Hematopoietic multipotent progenitor cell treated with erythropoietin and hydrocortisone succinate and interleukin-3 and kit ligand, for 6 days (in vitro differentiated cells): ENCODE results near the gene BIN1.

Experiments used
- DNase-seq: peaks from one replicate; pipeline ENCODE4 v3.0.0-alpha.2; 2015

Gene BIN1

DNA sequence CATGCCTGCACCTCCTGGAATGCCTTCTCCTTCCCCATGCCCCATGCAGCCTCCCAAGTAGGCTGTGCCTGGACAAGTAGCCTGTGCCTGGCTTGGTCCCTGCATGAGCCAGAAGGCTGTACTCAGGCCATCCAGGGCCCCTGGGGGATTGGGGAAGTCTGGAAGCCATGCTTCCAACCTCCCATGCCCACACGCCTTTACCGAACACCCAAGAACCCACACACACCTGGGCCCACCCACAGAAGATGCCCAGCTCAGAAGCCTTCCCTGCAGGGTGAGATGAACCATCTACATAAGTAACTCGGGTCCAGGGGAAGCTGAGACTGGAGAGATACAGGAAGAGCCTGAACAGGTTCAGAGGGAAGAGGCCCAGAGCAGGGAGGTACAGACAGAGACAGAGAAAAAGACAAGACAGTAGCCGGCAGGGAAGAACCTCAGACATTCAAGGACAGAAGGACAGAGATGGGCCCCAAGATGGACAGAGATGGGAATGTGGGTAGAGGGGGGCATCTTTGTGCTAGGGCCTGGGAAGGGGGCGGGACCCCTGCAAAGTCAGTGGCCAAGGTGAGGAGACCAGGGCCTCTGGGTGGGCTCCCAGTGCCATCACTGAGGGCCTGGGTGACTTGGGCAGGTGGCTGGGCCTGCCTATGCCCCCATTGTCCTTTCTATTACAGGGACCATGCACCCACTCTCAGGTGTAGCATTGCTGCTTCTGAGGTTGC is 4.3 kb downstream of the BIN1 start:
- no peak for DNase-seq

DNA sequence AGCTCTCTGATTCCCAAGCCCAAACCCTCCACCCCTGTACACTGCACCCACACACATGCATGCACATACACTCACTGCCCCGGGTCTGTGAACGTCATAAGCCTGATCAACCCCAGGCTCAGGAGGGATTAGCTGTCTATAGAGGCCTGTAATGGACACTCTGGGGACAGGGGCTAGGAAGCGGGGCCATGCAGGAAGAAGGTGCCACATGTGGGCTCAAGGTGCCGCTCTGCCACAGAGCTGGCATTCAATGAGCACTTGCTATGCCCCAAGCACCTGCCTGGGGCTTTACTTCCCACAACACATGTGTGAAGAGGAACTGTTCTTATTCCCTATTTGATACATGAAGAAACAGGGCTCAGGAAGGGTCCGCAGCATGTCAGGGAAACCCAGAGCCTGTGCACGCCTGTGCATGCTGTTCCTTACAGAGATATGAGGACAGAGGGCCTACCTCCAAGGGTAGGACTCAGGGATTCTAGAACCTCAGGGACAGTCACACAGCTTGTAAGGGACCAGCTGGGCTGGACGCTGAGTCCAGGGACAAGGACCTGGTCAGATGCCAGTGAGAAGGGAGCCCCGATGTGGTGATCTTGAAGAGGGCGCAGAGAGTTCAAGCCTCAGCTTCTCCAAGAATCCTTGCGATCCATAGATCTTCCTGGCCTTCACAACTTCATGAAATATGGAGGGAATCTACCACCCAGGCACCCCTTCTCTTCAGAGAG is 5.0 kb downstream of the BIN1 start:
- no peak for DNase-seq

DNA sequence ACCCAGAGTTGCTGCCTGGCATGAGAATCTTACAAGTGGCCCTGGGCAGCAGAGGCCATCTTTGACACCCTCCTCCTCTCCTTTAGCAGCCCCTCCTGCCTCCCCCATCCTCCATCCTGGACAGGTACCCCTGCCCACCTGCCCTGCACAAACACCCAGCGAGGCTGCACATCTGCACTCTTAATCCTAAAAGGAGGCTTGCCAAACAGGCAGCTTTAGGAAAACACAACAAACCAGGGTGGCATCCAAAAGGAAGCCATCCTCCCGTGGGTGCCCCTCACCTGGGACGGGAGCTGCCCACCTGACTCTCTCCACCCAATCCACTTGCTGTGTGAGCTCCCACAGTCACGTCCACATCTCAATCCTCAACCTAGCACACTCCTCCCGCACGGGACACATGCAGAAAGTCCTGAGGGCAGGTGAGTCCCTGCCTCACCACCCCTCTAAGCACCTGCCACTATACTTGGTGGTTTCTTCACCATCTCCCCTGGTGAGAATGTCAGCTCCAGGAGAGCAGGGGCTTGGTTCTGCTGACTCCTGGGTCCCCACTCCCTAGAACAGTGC is 5.8 kb downstream of the BIN1 start:
- no peak for DNase-seq

DNA sequence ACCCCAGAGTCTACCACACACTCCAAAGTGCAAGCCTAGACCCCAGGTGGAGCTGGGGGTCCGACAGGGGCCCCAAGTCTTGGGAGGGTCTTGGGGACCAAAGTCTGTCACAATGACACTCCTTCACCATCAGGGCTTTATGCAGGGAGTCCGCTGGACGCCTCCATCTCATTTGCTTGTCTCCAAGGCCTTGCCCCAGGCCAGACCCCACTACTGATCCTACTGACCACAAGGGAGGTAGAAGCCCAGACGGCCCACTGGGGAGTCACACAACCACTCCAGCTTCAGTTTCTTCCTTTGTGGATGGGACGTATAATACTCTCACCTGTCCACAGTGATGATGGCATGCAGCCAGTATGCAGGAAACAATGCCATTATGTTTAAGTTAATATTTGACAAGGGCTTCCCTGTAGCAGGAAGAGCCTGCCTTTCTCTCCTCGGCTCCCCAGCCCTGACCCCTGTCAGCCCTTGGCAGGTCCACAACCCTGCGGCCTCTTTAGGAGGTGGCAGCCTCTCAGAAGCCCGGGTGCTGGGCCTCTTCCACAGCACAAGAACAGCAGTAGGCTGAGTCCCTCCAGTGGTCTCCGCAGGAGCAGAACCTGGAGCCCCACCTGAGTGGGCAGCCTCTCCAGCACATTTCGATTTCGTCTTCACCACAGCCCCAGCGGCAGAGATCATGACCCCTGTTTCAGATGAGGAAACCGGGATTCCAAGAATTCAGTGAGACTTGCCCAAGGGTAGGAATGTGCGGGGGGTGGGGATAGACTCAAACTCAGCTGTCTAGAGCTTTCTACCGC is 6.5 kb downstream of the BIN1 start:
- DNase-seq: no peak

DNA sequence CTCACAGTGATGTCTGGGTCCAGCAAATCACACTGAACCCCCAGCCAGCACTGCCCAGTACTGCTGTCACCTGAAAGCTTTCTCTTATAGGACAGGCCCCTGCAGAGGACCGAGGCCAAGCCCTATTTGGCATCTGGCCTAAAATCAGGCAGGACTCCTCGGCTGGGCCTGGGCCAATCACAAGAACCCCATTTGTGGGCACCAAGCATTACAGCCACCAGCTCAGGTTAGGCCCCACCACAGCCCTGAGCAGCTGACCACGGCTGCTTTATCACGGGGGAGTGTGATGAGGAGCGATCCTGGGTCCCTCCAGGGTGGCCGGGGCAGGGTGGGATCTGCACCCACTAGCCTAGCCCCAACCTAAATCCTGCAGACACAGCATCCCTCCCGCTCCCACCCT is 8.2 kb downstream of the BIN1 start:
- no peak for DNase-seq

DNA sequence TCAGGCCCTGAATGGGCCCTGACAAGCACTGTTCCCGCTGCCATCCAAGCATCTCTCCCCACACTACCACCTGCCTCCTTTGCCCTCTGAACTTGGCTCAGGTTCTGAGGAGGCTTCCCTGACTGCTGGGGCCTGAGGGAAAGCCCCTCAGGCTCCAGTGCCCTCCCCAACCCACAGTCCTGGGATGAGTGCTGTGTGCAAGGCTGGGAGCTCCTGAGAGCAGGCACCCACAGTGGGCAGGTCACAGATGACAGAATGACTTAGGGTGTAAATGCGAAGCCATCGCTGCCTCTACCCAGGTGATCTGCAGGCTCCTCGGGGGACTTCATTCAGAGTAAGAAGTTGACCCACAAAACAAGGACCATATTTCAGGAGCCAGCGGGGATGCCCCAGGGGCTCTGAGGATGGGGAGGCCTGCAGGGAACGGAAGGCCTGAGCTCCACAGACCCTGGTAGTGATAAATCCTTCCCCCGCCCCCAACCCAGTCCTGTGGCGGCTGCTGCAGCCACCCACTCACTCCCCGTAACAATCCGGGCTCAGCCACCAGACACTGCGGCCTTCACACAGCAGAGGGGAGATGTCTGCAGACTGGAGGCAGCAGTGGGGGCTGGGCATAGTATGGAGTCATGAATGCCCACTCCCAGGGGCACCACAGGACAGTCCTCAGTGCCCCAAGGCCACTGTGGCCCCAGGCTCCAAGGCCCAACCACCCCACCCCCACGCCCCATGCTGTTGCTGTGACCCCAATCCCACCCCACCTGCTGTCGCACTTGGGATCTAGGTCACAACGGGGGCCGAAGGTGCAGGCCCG is 8.9 kb downstream of the BIN1 start:
- no peak for DNase-seq

DNA sequence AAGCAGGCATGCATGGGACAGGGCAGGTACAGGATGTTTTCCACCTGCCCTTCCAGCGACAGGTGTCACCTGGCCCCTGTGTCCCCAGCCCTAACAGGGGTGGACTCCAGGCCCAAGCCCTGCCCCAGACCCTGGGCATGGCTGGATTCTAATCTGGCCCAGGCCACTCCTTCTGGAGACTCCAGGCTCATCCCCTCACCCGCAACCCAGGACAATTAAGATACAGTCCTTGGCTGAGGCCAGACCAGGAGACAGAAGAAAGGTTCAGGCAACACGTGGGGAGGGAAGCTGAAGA is 9.5 kb downstream of the BIN1 start:
- no peak for DNase-seq

DNA sequence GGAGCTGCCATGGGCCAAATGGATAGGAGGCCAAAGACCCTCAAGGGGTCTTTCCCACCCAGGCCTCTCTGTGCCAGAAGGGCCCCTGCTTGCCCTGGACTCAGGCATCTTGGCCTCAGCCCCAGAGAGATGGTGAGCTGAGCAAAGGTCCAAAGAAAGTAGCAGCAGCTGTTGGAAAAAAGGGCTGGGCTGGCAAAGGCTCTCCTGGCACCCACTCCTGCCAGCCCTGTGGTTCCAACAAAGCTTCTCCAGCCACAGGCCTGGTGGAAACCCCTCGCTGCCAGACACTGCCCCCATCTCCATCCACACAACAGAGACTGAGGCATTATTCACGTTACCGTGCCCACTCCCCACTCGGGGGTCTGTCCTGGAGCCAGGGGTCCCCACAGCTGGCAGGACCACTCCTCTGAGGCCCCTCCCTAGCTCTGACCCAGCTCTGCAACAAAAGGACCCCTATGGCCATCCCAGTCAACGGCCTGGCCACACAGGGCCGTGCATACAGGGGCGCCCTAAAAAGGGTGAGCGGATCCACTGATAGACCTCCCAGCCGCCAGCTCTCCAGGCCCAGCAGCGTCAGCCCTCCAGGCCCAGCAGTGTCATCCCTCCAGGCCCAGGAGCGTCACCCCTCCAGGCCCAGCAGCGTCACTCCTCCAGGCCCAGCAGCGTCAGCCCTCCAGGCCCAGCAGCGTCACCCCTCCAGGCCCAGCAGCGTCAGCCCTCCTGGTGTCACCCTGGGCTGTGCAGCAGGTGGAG is 10.1 kb downstream of the BIN1 start:
- no peak for DNase-seq

DNA sequence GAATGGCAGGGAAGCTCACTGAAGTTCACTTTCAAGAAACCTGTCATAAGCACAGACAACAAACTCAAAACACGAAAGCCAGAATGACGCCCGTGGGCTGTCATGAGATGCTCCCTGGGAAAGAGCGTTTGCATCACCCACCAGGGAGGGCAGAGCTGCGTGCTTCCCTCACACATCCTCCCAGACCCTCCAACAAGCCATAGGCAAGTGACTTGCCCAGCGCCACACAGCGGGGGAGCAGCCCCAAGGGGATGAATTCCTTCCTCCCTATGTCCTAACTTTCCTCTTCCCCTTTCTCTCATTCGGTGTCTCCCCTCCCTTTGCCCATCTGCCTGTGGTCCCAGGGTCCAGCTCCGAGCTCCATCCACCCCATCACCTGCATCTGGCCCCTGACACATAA is 10.7 kb downstream of the BIN1 start:
- no peak for DNase-seq

DNA sequence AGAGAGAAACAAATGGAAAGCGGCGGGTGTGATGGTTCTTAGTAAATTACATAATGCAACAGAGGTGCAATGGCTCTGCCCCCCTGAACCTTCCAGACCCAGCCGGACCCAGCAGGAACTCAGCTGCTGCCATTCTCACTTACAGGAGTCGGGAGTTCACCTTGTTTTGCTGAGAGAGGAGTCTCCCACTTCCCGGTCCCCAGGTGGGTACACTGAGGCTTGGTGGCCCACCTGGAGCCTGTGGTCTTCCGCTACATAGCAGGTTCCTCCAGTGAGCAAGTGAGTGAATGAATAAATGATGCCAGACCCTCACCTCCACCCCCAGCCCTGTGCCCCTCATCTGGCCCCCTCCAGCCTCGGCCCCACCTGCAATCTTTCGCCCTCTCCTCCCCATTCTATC is 11.2 kb downstream of the BIN1 start:
- DNase-seq: no peak

DNA sequence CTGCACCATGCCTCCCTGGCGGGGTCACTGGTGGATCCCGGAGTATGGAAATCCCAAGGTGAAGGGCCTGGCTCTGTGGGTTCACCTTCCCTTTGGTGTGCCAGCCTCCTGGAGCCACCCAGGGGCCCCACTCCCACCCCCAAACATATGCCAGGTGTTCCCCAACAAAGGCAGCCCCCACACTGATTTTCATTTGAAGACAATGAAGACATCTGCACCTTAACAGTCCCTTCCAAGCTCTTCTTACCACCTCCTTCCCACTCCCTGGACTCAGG is 11.7 kb downstream of the BIN1 start:
- no peak for DNase-seq

DNA sequence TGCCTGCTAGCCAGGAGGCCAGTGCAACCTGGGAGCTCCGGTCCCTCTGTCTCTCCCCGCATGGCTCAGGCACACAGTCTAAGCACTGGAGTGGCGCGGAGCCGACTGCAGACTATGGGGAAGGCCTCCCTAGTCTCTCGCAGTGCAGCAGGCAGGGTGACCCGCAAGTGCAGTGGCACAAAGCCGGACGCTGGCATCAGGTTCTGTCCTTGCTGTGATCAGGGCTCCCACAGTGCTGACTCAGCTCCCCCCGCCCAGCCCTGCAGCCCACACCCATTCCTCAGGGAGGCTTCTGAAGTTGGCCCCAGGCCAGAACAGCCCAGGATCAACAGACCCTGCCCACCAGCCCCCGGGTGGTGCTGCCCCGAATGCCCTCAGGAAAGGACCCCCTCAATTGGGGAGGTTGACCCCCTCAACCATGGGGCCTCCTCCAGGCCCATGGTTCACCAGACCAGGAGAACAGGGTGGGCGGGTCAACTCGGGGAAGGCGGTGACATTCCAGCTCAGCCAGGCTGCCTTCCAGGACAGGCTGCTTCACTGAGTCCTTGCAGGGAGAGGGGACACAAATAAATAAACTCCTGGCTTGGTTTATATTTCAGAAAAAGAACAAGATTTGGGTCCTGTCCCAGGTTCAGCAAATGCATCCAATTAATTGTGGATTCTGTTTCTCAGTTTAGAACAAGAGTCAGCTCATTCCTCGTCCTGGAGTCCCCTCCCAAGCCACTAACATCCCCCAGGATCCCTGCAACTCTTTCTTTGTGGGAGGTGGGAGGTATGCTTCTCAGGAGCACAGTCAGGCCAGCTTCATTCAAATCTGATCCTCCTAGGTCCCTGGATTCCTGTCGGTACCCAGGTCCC is 12.2 kb downstream of the BIN1 start:
- no peak for DNase-seq

DNA sequence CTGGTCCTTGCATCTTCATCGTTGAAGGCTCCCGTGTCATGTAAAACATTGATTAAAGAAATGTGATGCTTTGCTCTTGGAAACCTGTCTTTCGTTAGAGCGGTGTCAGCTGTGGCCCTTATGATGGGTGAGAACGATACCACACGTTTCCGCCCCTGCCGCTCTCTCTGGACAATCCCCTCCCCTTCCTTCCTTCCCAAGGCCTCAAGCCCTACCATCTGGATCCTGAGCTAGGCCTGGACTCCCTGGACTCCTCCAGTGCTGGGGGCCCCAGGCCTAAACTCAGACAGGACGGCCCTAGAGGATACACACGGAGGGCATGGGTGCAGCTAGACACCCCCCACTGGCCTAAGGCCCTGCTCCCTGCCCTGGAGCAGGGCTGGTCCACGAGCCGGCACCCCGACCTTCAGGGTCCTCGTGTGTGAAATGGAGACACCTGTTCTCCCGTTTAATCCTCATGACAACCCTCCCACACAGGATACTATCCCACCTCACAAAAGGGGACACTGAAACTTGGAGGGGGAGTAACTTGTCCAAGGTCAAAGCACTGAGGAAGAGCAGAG is 13.2 kb downstream of the BIN1 start:
- no peak for DNase-seq

DNA sequence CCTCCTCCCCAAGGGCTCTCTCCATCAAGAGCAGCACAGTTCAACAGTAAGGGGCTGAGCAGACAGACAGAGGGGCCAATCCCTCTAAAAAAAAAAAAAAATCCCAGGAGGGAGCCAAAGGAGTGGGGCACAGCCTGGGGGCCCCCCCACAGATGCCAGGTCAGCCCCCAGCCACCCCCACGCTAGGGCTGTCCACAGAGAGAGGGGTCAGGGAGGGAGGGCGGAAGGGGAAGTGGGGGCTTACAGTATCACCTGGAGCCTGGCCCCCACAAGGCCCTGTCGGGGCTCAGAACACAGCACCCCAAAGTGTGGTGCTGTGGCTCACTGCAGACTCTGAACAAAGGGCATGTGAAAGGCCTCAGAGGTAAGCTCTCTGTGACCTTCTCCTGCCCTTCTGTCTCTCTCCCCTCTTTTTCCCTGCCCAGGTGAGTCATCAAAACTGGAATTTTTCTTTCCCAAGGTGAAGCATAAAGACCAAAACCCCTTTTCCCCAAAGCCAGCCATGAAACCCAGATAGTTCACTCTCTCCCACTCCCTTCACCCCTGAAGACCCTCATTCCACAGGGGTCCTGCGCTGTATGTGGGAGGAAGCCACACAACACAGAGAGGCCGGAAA is 13.9 kb downstream of the BIN1 start:
- DNase-seq: no peak

DNA sequence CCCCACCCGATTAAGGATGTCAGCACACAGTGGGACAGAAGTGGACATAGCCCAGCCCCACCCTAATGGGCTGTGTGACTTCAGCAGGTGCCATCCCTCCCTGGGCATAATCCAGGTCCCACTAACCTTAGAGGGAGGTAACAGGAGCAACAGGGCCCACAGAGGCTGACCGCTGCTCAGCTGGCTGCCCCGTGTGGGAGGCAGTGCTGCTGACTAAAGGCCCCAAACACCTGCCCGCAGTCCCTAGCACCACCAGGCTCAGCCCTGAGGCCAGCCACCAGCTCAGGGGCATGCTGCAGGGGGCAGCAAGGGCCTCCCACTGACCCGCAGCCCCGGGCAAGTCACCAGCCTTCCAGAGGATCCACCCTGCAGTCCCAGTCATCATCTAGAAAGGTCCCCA is 14.6 kb downstream of the BIN1 start:
- DNase-seq: no peak

DNA sequence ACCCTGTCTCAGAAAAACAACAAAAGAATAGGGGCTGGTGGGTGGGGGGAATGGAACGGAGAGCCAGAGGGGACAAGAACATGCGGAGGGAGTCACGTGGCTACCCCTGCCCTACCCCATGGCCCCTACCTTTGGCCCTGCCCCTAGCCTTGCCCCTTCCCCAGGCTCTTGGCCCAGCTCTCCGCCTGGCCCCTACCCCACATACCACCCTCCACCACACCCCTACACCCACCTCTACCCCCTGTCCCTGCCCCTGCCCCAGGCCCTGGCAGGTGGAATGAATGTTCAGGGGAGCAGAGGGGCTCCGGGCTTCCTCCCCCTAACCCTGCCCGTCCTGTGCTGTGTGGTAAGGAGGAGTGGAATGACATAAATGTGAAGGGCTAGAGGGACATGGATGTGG is 15.1 kb downstream of the BIN1 start:
- no peak for DNase-seq

DNA sequence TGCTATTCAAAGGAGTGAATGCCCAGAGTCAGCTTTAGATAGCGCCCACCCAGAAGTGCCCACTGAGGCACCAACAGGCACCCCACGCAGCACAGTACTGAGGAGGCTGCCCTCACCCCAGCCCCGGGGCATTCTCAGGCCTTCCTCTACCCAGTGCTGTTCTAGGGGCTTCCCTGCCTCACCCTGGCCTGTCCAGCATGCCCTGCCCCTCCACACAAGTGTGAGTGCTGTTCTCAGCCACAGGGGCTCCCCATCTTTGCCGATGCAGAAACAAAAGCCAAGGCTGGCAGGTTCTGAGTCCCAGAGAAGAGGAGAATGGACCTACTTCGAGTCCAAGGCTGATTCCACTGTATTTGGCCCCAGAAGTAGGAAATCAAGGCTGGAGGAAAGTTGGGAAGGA is 15.8 kb downstream of the BIN1 start:
- DNase-seq: no peak

DNA sequence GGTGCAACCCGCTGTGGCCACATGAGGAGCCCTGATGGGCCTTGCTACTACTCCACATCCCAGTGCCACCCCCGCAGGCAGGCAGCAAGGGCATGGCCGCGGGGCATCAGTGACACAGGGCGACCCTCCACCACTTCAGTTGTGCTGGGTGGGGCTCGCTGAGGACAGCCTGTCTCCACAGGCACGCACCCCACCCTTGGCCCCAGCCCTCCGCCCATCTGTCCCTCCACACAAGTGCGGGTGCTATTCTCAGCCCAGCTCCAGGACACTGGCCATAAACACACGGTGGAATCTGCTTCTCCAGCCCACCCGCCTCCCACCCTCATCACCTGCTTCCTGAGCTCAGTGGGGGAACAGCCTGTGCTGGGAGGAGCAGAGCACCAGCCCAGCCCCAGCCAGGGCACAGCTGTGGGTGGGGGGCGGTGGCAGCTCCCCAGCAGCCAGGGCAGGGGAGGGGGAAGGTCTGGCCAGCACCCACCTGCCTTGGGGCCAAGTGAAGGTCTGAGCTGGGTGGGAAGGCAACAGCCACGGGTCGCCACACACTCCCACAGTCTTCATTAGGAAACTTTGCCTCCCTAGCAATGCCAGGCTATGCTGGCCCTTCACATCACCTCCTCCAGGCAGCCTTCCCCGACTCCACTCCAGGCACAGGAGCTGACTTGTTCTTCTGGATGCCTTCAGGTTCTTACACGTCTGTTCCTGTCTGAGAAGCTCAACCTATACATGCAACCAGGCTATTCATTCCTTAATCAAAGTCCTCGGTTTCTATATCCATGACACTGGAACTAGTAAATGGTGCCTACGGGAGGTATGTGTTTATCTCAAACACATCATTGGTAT is 16.5 kb downstream of the BIN1 start:
- no peak for DNase-seq

DNA sequence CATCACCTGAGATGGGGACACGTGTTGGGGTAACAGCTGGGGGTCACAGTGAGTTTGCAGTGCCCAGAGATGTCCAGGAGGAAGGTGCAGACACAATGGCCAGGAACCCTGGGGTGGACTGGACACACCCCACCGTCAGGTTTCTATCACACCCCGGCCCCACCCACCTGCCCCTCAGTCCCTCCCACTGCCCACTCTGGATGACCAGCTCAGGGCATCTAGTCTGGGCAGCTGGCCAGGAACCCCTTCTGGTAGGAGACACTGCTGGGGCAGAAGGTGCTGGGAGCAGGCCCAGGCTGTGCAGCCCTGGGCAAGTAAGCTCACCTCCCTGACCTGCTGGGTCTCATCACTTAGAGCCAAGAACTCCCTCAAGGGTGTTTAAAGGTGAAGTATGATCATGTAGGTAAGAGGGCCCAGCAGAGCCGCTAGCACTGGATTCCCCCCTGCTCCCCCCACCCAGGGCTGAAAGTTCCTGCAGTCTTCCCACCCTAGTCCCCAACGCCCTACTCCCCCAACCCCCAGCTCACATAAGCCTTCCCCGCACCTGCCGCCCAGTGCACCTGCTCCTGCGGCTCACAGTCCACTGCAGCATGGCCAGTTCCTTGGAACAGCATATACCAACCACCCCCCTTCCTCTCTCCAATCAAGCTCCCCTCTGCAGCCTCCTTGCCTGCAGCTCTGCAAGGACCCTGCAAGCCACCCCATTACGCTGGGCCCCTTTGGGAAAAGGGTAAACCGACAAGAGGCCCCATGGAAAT is 17.3 kb downstream of the BIN1 start:
- DNase-seq: no peak
